Measurements from ENCODE around the gene PCDHGB4. TPM values are rescaled to one million over a fixed set of nuclear protein-coding genes. Genes with fewer than 3 reads are reported as not detected.

PCDHGB4 gene
- total and polyA plus RNA-seq, 3 experiments from 2014 or later: 0.08 to 0.13 TPM; not detected in 1

DNA sequence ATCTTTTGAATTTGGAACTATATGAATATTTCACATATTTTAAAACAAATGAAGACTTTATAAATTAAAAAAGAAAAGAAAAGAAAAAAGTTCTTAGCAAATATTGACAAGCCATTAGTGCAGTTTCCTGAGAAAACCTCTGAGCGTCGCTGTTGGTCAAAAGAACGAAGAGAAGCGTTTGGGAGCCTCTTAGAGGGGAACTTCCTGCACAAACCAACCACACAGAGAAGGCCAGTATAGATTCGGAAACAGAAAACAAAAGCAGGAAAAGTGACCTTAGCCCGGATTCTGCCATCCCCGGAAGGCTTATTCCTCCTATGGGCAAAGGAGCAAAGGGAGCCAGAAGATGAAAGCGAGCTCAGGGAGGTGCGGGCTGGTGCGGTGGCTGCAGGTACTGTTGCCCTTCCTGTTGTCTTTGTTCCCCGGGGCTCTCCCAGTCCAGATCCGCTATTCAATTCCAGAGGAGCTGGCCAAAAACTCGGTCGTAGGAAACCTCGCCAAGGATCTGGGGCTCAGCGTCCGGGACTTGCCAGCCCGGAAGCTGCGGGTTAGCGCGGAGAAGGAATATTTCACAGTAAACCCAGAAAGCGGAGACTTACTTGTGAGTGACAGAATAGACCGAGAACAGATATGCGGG is 27.6 kb upstream of the PCDHGB4 start, which contains the start of gene PCDHGB2:
PCDHGB2 (plus strand) TSS at position 205 of the 637 bp plus-strand sequence; CDS start at position 347, 142 bp downstream.
- H3K4me3 Mint-ChIP-seq: peak within 1 kb of the TSS; percentile 71 to 90 (median 82)
- H3K27me3 ChIP-seq (ENCODE audit: insufficient read depth, low read length, poor library complexity, severe bottlenecking): peaks cover 18% of the 10 kb centered on the region
- CTCF ChIA-PET: interaction anchor here (1.1 to 1.4 kb wide), 2 partner anchors 41 to 204 kb away, joined by 3 to 4 read pairs; no protein-coding TSS in a partner anchor
- H3K4me3 ChIP-seq (ENCODE audit: low read length): peak within 1 kb of the TSS; percentile 37
- POLR2A ChIA-PET: no interaction called here
- DNase-seq: peak in 1 of 5 donors; percentile 22
- H3K27me3 Mint-ChIP-seq: peaks cover 70 to 81% of the 10 kb centered on the region in 2 donors
- peaks cover 21 to 65% (median 53%) of the 10 kb centered on the region in 5 donors for H3K9me3 Mint-ChIP-seq
- peaks cover 7% of the 10 kb centered on the region for H3K9me3 ChIP-seq (ENCODE audit: low read length)
- H3K36me3 Mint-ChIP-seq: peaks cover 3 to 20% (median 3%) of the 10 kb centered on the region in 3 donors
- no peaks in the 10 kb centered on the region for H3K36me3 ChIP-seq (ENCODE audit: insufficient read depth, low read length)
- H3K4me1 ChIP-seq (ENCODE audit: insufficient read depth, low read length): no peaks in the 10 kb centered on the region
- H3K4me1 Mint-ChIP-seq: peaks cover 0 to 10% (median 2%) of the 10 kb centered on the region in 3 donors
- H3K27ac ChIP-seq (ENCODE audit: low read depth, low read length): no peak within 1 kb of the TSS
- peak within 1 kb of the TSS in 3 of 8 donors; percentile 37 to 72 (median 43) for H3K27ac Mint-ChIP-seq

DNA sequence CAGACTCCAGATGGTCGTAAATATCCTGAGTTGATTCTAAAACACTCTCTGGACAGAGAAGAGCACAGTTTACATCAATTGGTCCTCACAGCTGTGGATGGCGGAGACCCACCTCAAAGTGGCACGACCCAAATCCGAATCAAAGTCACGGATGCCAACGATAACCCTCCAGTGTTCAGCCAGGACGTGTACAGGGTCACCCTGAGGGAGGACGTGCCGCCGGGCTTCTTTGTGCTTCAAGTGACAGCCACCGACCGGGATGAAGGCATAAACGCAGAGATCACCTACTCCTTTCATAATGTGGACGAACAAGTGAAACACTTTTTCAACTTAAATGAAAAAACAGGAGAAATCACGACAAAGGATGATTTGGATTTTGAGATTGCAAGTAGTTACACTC is 26.8 kb upstream of the PCDHGB4 start:
- Mint-ChIP-seq H3K27me3 (peaks cover 70 to 84% of the 10 kb centered on the region in 2 donors), H3K9me3 (peaks cover 21 to 67% (median 60%) of the 10 kb centered on the region in 5 donors), H3K36me3 (peaks cover 3 to 25% (median 3%) of the 10 kb centered on the region in 3 donors), H3K27ac (peak overlapping the region in 2 of 8 donors; percentile 43 to 55), H3K4me3 (peak overlapping the region in 1 of 7 donors; percentile 90), H3K4me1 (peaks cover 0 to 10% (median 2%) of the 10 kb centered on the region in 3 donors)
- Histone ChIP-seq H3K9me3 (ENCODE audit: low read length) (peaks cover 13% of the 10 kb centered on the region), H3K4me1 (ENCODE audit: insufficient read depth, low read length) (no peaks in the 10 kb centered on the region), H3K36me3 (ENCODE audit: insufficient read depth, low read length) (no peaks in the 10 kb centered on the region), H3K4me3 (ENCODE audit: low read length) (no peak overlapping the region), H3K27me3 (ENCODE audit: insufficient read depth, low read length, poor library complexity, severe bottlenecking) (peaks cover 23% of the 10 kb centered on the region), H3K27ac (ENCODE audit: low read depth, low read length) (no peak overlapping the region)
- CTCF ChIA-PET: interaction anchor here (1.1 to 1.4 kb wide), 2 partner anchors 42 to 203 kb away, joined by 3 to 4 read pairs; no protein-coding TSS in a partner anchor
- no peak for DNase-seq
- POLR2A ChIA-PET: no interaction called here

DNA sequence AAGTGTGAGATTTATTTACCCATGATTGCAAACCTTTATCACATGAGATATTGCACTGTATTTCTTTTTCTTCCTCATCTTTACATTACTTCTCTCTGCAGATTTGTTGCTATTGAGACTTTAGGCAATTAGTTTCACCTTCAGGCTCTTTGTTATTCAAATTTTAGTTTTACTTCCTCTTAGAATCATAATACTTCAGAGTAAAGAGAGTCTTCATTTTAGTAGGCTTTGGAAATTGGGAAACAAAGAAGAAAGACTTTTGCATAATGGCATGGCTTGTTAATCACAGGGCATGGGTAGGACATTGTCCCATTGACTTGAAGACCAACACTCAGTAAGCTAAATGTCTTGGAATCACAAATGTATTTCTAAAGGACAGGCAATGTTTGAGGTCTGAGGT is 24.8 kb upstream of the PCDHGB4 start:
- H3K9me3 Mint-ChIP-seq: peaks cover 22 to 62% (median 57%) of the 10 kb centered on the region in 5 donors
- Histone ChIP-seq H3K27ac (ENCODE audit: low read depth, low read length) (no peak overlapping the region), H3K27me3 (ENCODE audit: insufficient read depth, low read length, poor library complexity, severe bottlenecking) (peaks cover 28% of the 10 kb centered on the region), H3K4me1 (ENCODE audit: insufficient read depth, low read length) (no peaks in the 10 kb centered on the region), H3K9me3 (ENCODE audit: low read length) (peaks cover 13% of the 10 kb centered on the region), H3K36me3 (ENCODE audit: insufficient read depth, low read length) (no peaks in the 10 kb centered on the region), H3K4me3 (ENCODE audit: low read length) (no peak overlapping the region)
- peaks cover 3 to 22% (median 3%) of the 10 kb centered on the region in 3 donors for H3K36me3 Mint-ChIP-seq
- H3K27me3 Mint-ChIP-seq: peaks cover 71 to 78% of the 10 kb centered on the region in 2 donors
- peak overlapping the region in 1 of 8 donors; percentile 64 for H3K27ac Mint-ChIP-seq
- CTCF ChIA-PET: no interaction called here
- peaks cover 0 to 10% (median 2%) of the 10 kb centered on the region in 3 donors for H3K4me1 Mint-ChIP-seq
- H3K4me3 Mint-ChIP-seq: no peak overlapping the region
- POLR2A ChIA-PET: no interaction called here
- no peak for DNase-seq

DNA sequence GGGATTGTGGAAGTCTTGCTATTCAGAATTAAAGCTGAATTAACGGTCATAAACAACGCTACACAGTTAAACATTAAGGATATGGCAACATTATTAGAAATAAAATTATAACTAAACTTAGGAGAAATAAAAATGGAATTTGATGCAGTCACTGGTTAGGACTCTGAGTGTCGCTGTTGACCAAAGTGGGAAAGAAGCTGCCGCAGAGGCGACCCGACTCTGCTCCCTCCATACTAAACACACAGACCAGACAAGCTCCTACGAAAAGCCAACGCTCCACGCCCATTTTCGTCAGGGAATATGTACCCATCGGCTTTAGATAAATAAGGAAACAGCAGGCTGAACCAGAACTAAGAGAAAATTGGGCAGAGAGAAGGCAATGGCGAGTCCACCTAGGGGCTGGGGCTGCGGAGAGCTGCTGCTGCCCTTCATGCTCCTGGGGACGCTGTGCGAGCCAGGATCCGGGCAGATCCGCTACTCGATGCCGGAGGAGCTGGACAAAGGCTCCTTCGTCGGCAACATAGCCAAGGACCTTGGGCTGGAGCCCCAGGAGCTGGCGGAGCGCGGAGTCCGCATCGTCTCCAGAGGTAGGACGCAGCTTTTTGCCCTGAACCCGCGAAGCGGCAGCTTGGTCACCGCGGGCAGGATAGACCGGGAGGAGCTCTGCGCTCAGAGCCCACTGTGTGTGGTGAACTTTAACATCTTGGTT is 23.4 kb upstream of the PCDHGB4 start, which contains the start of gene PCDHGA5:
PCDHGA5 (plus strand) TSS at position 211 of the 709 bp plus-strand sequence; CDS start at position 380, 169 bp downstream.
- Histone ChIP-seq H3K9me3 (ENCODE audit: low read length) (peaks cover 13% of the 10 kb centered on the region), H3K4me3 (ENCODE audit: low read length) (no peak within 1 kb of the TSS), H3K27me3 (ENCODE audit: insufficient read depth, low read length, poor library complexity, severe bottlenecking) (peaks cover 29% of the 10 kb centered on the region), H3K4me1 (ENCODE audit: insufficient read depth, low read length) (no peaks in the 10 kb centered on the region), H3K36me3 (ENCODE audit: insufficient read depth, low read length) (no peaks in the 10 kb centered on the region), H3K27ac (ENCODE audit: low read depth, low read length) (no peak within 1 kb of the TSS)
- peaks cover 3 to 22% (median 3%) of the 10 kb centered on the region in 3 donors for H3K36me3 Mint-ChIP-seq
- peaks cover 0 to 10% (median 2%) of the 10 kb centered on the region in 3 donors for H3K4me1 Mint-ChIP-seq
- H3K27me3 Mint-ChIP-seq: peaks cover 71 to 81% of the 10 kb centered on the region in 2 donors
- H3K4me3 Mint-ChIP-seq: no peak within 1 kb of the TSS
- ChIA-PET POLR2A (no interaction called here), CTCF (interaction anchor here (1.2 to 1.4 kb wide), 2 partner anchors 9 to 66 kb away, joined by 3 read pairs; partner anchors contain the start of genes PCDHGA12 and PCDHGA4)
- DNase-seq: no peak
- H3K27ac Mint-ChIP-seq: no peak within 1 kb of the TSS
- peaks cover 25 to 66% (median 53%) of the 10 kb centered on the region in 5 donors for H3K9me3 Mint-ChIP-seq

DNA sequence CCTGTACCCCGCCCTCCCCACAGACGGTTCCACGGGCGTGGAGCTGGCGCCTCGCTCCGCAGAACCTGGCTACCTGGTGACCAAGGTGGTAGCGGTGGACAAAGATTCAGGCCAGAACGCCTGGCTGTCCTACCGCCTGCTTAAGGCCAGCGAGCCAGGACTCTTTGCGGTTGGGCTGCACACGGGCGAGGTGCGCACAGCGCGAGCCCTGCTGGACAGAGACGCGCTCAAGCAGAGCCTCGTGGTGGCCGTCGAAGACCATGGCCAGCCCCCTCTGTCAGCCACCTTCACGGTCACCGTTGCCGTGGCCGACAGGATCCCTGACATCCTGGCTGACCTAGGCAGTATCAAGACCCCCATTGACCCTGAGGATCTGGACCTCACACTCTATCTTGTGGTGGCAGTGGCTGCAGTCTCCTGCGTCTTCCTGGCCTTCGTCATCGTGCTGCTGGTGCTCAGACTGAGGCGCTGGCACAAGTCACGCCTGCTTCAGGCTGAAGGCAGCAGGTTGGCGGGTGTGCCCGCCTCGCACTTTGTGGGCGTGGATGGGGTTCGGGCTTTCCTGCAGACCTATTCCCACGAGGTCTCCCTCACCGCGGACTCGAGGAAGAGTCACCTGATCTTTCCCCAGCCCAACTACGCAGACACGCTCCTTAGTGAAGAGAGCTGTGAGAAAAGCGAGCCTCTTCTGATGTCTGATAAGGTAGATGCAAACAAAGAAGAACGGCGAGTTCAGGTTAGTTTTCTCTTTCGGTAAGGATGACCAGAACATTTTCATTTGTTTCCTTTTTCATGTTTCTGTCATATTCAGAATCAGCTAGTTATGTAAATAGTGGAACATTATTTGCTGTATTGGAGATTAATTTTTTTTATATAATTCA is 21.2 kb upstream of the PCDHGB4 start:
- Histone ChIP-seq H3K36me3 (ENCODE audit: insufficient read depth, low read length) (no peaks in the 10 kb centered on the region), H3K27ac (ENCODE audit: low read depth, low read length) (no peak overlapping the region), H3K9me3 (ENCODE audit: low read length) (peaks cover 18% of the 10 kb centered on the region), H3K4me1 (ENCODE audit: insufficient read depth, low read length) (no peaks in the 10 kb centered on the region), H3K27me3 (ENCODE audit: insufficient read depth, low read length, poor library complexity, severe bottlenecking) (peaks cover 33% of the 10 kb centered on the region), H3K4me3 (ENCODE audit: low read length) (no peak overlapping the region)
- peaks cover 0 to 18% (median 1%) of the 10 kb centered on the region in 3 donors for H3K36me3 Mint-ChIP-seq
- no peak overlapping the region for H3K27ac Mint-ChIP-seq
- CTCF ChIA-PET: no interaction called here
- POLR2A ChIA-PET: no interaction called here
- no peak overlapping the region for H3K4me3 Mint-ChIP-seq
- peaks cover 30 to 62% (median 58%) of the 10 kb centered on the region in 5 donors for H3K9me3 Mint-ChIP-seq
- DNase-seq: no peak
- peaks cover 66 to 83% of the 10 kb centered on the region in 2 donors for H3K27me3 Mint-ChIP-seq
- H3K4me1 Mint-ChIP-seq: peaks cover 3 to 7% (median 5%) of the 10 kb centered on the region in 3 donors

DNA sequence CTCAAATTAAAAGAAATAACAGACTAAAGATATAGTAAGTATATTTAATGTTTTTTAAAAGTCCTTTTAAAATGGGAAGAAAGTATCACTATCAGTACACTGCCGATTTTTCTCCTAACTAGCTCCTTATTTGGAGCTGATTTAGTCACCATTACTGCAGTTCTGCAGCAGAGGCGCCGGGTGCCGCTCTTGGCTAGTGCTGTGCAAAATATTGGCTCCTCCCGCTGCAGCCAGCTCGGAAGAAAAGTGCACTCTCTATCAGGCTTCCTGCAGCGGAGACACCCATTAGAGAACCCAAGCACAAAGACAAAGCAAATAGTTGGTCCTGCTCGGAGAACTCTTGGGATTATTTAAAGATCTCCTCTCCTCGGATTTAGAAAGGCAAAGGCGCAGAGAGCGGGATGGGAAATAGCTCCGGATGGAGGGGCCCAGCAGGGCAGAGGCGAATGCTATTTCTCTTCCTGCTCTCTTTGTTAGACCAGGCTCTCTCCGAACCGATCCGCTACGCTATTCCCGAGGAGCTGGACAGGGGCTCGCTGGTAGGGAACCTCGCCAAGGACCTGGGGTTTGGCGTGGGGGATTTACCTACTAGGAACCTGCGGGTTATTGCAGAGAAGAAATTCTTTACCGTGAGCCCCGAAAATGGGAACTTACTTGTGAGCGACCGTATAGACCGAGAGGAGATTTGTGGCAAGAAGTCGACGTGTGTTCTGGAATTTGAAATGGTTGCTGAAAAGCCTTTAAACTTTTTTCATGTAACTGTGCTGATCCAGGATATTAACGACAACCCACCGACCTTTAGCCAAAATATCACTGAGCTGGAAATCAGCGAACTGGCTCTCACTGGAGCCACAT is 17.3 kb upstream of the PCDHGB4 start, which contains the start of gene PCDHGB3:
PCDHGB3 (plus strand) TSS at position 249 of the 855 bp plus-strand sequence; CDS start at position 402, 153 bp downstream.
- Mint-ChIP-seq H3K4me3 (peak within 1 kb of the TSS; percentile 66 to 87 (median 79)), H3K36me3 (peaks cover 2 to 11% (median 3%) of the 10 kb centered on the region in 3 donors), H3K9me3 (peaks cover 22 to 68% (median 47%) of the 10 kb centered on the region in 5 donors), H3K27ac (peak within 1 kb of the TSS in 1 of 8 donors; percentile 7), H3K27me3 (peaks cover 65 to 83% of the 10 kb centered on the region in 2 donors), H3K4me1 (peaks cover 5 to 9% (median 7%) of the 10 kb centered on the region in 3 donors)
- CTCF ChIA-PET: interaction anchor here (1.0 to 1.8 kb wide), 3 partner anchors 27 to 194 kb away, joined by 3 to 6 read pairs (median 4); partner anchors contain the start of genes PCDHGA1 and PCDHGB5
- peak within 1 kb of the TSS; percentile 46 for H3K4me3 ChIP-seq (ENCODE audit: low read length)
- H3K36me3 ChIP-seq (ENCODE audit: insufficient read depth, low read length): no peaks in the 10 kb centered on the region
- peak in 3 of 5 donors; percentile 15 to 20 (median 16) for DNase-seq
- no peaks in the 10 kb centered on the region for H3K4me1 ChIP-seq (ENCODE audit: insufficient read depth, low read length)
- peaks cover 34% of the 10 kb centered on the region for H3K27me3 ChIP-seq (ENCODE audit: insufficient read depth, low read length, poor library complexity, severe bottlenecking)
- POLR2A ChIA-PET: no interaction called here
- peaks cover 10% of the 10 kb centered on the region for H3K9me3 ChIP-seq (ENCODE audit: low read length)
- no peak within 1 kb of the TSS for H3K27ac ChIP-seq (ENCODE audit: low read depth, low read length)

Measured in CD8-positive, alpha-beta memory T cell (primary cell).